Progenitor cell of endocrine pancreas (in vitro differentiated cells): ENCODE data around the gene CDH4. TPM values are rescaled to one million over a fixed set of nuclear protein-coding genes. Genes with fewer than 3 reads are reported as not detected.

ENCODE experiments used
- DNase-seq: peaks from one replicate; pipeline ENCODE4 v3.0.0; 2021; ENCODE audit warnings: low spot score; ENCODE audit not compliant: unreplicated experiment
- H3K27ac Mint-ChIP-seq: 2 replicates; pipeline ENCODE4 v1.8.0; 2021; ENCODE audit warnings: mild to moderate bottlenecking, moderate library complexity, mixed read lengths
- H3K27me3 Mint-ChIP-seq: 2 replicates; pipeline ENCODE4 v1.8.0; 2021; ENCODE audit warnings: mixed read lengths
- H3K36me3 Mint-ChIP-seq: 2 replicates; pipeline ENCODE4 v1.8.0; 2022; ENCODE audit warnings: mixed read lengths; ENCODE audit not compliant: insufficient read depth
- H3K4me1 Mint-ChIP-seq: 2 replicates; pipeline ENCODE4 v1.8.0; 2021; ENCODE audit warnings: low read depth, mixed read lengths
- H3K4me3 Mint-ChIP-seq: 2 replicates; pipeline ENCODE4 v1.8.0; 2021; ENCODE audit warnings: low read depth, mild to moderate bottlenecking, moderate library complexity, mixed read lengths
- H3K9me3 Mint-ChIP-seq: 2 replicates; pipeline ENCODE4 v1.8.0; 2021; ENCODE audit warnings: low read depth, mixed read lengths
- total RNA-seq: library from RNA; stranded (reverse); gene quantifications from 2 replicates; pipeline ENCODE4 v1.2.1, GENCODE V29; 2021
- TF ChIP-seq, protein P1 (sequence below): fragments of 200-600 bp; sonication (generic); IDR thresholded peaks from one replicate; pipeline ENCODE4 v1.5.0; 2021; ENCODE audit warnings: antibody characterized with exemption, mild to moderate bottlenecking; ENCODE audit not compliant: unreplicated experiment

CDH4 gene
- total RNA-seq, 1 donor from 2014 or later: 0.43 TPM

DNA sequence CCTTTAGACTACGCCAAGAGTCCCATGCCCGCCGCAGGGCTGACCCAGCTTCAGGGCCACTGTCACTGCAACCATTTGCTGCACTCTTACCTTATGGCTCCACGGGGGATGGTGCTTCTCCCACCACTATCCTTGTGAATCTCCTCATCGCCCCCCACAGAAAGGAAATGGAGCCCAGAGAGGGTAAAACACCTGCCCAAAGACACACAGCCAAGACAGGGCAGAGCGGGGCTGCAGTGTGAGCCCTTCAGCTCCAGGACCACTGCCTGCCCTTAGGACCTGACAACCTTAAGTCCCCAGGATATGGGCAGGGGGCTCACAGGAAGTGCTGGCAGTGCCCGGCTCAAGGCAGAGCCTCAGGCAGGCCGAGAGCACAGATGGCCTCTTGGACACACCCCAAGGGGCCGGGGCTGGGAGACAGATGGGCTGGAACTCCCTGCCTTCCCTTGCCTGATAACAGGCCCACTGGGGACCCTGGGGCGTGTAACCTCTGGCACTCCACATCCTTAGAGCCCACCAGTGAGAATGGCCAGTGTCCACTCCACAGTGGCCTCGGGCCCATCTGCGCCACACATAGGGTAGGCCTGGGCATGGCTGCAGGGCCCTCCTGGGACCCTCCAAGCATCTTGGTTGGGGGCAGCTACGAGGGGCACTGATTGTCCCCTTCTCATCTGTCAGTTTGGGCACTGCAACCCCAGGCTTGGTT is 548.5 kb downstream of the CDH4 start:
- H3K9me3 Mint-ChIP-seq: no peaks in the 10 kb centered on the region
- no peaks in the 10 kb centered on the region for H3K36me3 Mint-ChIP-seq
- peaks cover 13% of the 10 kb centered on the region for H3K27me3 Mint-ChIP-seq
- no peaks in the 10 kb centered on the region for H3K4me1 Mint-ChIP-seq
- H3K27ac Mint-ChIP-seq: no peak overlapping the region
- no peak for DNase-seq
- H3K4me3 Mint-ChIP-seq: no peak overlapping the region
- TF ChIP-seq, protein P1, sequence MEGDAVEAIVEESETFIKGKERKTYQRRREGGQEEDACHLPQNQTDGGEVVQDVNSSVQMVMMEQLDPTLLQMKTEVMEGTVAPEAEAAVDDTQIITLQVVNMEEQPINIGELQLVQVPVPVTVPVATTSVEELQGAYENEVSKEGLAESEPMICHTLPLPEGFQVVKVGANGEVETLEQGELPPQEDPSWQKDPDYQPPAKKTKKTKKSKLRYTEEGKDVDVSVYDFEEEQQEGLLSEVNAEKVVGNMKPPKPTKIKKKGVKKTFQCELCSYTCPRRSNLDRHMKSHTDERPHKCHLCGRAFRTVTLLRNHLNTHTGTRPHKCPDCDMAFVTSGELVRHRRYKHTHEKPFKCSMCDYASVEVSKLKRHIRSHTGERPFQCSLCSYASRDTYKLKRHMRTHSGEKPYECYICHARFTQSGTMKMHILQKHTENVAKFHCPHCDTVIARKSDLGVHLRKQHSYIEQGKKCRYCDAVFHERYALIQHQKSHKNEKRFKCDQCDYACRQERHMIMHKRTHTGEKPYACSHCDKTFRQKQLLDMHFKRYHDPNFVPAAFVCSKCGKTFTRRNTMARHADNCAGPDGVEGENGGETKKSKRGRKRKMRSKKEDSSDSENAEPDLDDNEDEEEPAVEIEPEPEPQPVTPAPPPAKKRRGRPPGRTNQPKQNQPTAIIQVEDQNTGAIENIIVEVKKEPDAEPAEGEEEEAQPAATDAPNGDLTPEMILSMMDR: no peak

DNA sequence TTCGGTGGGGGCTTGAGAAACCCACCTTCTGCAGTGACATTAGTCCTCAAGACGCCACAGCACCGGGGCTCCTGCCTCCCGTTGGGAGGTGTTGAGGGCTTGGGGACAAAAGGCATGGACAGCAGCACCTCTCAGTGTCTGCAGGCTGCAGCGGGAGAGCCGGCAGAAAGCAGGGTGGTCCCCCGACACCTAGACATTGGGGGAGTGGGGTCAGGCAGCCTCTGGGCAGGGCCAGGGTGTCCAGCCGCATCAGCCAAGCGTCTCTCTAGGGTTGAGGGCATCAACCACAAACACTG is 549.0 kb downstream of the CDH4 start:
- no peaks in the 10 kb centered on the region for H3K9me3 Mint-ChIP-seq
- H3K4me3 Mint-ChIP-seq: no peak overlapping the region
- H3K27ac Mint-ChIP-seq: no peak overlapping the region
- TF ChIP-seq, protein P1: no peak
- no peaks in the 10 kb centered on the region for H3K36me3 Mint-ChIP-seq
- H3K4me1 Mint-ChIP-seq: no peaks in the 10 kb centered on the region
- H3K27me3 Mint-ChIP-seq: peaks cover 13% of the 10 kb centered on the region
- no peak for DNase-seq

DNA sequence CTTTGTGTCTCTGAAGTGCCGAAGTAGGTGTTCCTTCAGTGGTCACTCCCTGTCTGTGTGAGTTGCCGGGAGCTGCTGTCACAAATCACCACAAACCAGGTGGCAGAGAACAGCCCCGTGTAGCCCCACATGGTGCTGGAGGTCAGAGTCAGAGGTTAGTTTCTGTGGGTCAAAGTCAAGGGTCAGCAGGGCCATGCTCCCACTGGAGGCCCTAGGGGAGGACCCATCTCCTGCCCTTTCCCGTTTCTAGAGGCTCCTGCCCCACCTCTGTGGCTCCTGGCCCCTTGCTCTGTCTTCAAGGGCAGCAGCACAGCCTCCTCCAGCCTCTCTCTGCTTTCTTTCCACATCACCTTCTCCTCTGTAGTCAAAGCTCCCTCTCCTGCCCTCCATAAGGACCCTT is 549.4 kb downstream of the CDH4 start:
- Mint-ChIP-seq H3K27ac (no peak overlapping the region), H3K9me3 (no peaks in the 10 kb centered on the region), H3K4me3 (no peak overlapping the region), H3K27me3 (peaks cover 13% of the 10 kb centered on the region), H3K36me3 (no peaks in the 10 kb centered on the region), H3K4me1 (no peaks in the 10 kb centered on the region)
- DNase-seq: no peak
- TF ChIP-seq, protein P1: no peak

DNA sequence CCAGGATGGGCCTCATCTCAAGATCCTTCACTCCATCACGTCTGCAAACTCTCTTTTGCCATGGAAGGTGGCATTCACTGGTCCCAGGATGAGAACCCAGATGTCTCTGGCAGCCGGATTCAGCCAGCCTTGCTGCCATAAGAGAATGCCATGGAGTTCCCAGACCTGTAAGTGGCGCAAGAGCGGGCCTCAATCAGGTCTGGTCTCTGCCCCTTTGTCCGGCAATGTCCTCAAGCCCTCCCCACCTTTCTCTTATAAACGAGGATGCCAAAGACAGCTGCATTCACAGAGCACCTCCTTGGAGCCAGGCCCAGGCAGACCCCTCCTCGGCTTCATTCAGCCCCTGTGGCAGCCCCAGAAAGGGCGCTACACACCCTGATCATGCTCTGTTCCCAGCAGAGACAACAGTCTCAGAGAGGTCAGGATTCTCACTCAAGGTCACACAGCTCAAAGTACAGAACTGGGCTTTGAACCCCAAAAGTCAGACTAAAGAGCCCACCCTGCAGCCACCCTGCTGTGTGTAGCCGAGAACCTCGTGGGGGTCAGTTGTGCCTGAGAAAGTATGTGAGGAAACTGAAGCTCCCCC is 549.9 kb downstream of the CDH4 start:
- Mint-ChIP-seq H3K27me3 (peaks cover 13% of the 10 kb centered on the region), H3K27ac (no peak overlapping the region), H3K4me3 (no peak overlapping the region), H3K36me3 (no peaks in the 10 kb centered on the region), H3K4me1 (no peaks in the 10 kb centered on the region), H3K9me3 (no peaks in the 10 kb centered on the region)
- no peak for DNase-seq
- TF ChIP-seq, protein P1: no peak

DNA sequence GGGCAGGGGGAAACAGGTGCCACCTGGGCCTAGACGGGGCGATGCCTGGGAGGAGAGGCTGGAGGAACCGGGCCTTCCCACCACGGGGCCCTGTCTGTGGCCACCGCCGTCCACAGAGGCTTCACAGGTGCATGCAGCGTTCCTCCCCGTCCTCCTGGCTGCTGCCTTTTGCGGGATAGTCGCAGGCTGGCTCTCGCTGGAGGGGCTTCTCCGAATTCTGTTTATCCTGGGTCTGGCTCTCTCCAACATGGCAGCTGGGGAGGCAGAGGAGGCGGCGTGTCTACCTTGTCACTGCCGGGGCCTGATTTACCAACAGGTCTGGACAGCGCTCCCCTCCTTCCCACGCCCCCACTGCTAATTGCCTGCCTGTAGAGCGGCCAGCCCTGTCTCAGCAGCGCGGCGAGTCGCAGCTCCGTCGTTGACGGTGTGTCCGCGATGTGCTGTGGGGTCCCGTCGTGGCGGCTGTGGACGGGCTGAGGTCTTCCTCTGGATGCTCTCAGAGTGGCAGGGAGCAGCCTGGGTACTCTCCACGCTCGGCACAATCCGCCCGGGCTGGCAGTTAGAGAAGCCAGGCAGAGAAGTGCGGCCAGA is 550.8 kb downstream of the CDH4 start:
- Mint-ChIP-seq H3K4me3 (no peak overlapping the region), H3K36me3 (no peaks in the 10 kb centered on the region), H3K4me1 (no peaks in the 10 kb centered on the region), H3K9me3 (no peaks in the 10 kb centered on the region), H3K27me3 (peaks cover 13% of the 10 kb centered on the region), H3K27ac (no peak overlapping the region)
- no peak for DNase-seq
- TF ChIP-seq, protein P1: no peak
